HCT116 (cell line): ENCODE measurements around the gene HMCN1. TPM values are rescaled to one million over a fixed set of nuclear protein-coding genes. Genes with fewer than 3 reads are reported as not detected.

Experiments
- ATAC-seq: fragments of 200-7000 bp; cut with Tn5 transposase; 2 replicates; pipeline ENCODE4 v1.9.1; 2020; ENCODE audit warnings: mild to moderate bottlenecking, moderate library complexity
- BruUV-seq: library from RNA; stranded (reverse); fragments of 400-500 nt; replicated peaks from 2 replicates; lab custom pipeline; 2021; lab: Mats Ljungman, UMichigan
- CTCF ChIA-PET: fragments of 300-600 bp; sonication (Branson Sonifier 250); formaldehyde crosslinking; loops from one replicate; lab custom pipeline; 2021; ENCODE audit warnings: antibody characterized with exemption; lab: Charles Lee
- POLR2A ChIA-PET: fragments of 300-600, 350-600 bp; sonication (Branson Sonifier 250); formaldehyde crosslinking; loops from one replicate; lab custom pipeline; 2021; ENCODE audit warnings: antibody characterized with exemption; lab: Charles Lee
- RAD21 ChIA-PET, 2 experiments: fragments of 300-600 bp; sonication (Branson Sonifier 250); formaldehyde crosslinking; loops; one replicate each; lab custom pipeline; 2023; ENCODE audit warnings: low total read pairs in 2 of 2; ENCODE audit not compliant: uncharacterized antibody in 2 of 2, unreplicated experiment in 2 of 2, low non-redundant PET in 1 of 2; lab: Charles Lee
- DNase-seq: peaks from one replicate; pipeline ENCODE4 v3.0.0-alpha.2; 2010; ENCODE audit warnings: low read depth, low spot score
- H2AFZ ChIP-seq: fragments of 200-600 bp; shearing (Covaris generic), sonication (generic); 2 replicates; pipeline ENCODE4 v1.6.1; 2017; ENCODE audit warnings: low read depth, mixed run types, mixed read lengths, antibody characterized with exemption, low read length; ENCODE audit not compliant: poor library complexity, severe bottlenecking
- H3K27ac ChIP-seq: 2 replicates; pipeline ENCODE4 v1.5.1; 2012; ENCODE audit warnings: low read depth, low read length
- H3K27me3 ChIP-seq: fragments of 200-600 bp; sonication (generic); 2 replicates; pipeline ENCODE4 v1.6.1; 2016; ENCODE audit warnings: mixed run types, low read length, mixed read lengths; ENCODE audit not compliant: insufficient read depth
- H3K36me3 ChIP-seq, 2 experiments: fragments of 200-500 bp in 1 of 2; fragments of 200-600 bp in 1 of 2; sonication (Bioruptor generic) in 1 of 2; sonication (generic) in 1 of 2; 2 replicates each; pipeline versions ENCODE4 v1.5.1 to v1.6.1; 2014 to 2016; ENCODE audit warnings: low read length in 2 of 2, inconsistent platforms in 1 of 2, mixed read lengths in 1 of 2, mixed run types in 1 of 2; ENCODE audit not compliant: insufficient read depth in 2 of 2, control insufficient read depth in 1 of 2
- H3K4me1 ChIP-seq, 2 experiments: fragments of 200-600 bp in 1 of 2; sonication (generic) in 1 of 2; 2 replicates each; pipeline versions ENCODE4 v1.5.1 to v1.6.1; 2012 to 2017; ENCODE audit warnings: low read length in 2 of 2, inconsistent platforms in 1 of 2, mild to moderate bottlenecking in 1 of 2, mixed read lengths in 1 of 2, mixed run types in 1 of 2, moderate library complexity in 1 of 2; ENCODE audit not compliant: insufficient read depth in 2 of 2, control insufficient read depth in 1 of 2
- H3K4me2 ChIP-seq: fragments of 200-600 bp; sonication (generic); 2 replicates; pipeline ENCODE4 v1.6.1; 2017; ENCODE audit warnings: mixed run types, low read length, mixed read lengths
- H3K4me3 ChIP-seq, 2 experiments: fragments of 200-600 bp in 1 of 2; sonication (generic) in 1 of 2; replicated peaks in 1 of 2; 2 replicates each; pipeline ENCODE4 v1.5.1; 2011 to 2016; ENCODE audit warnings: low read length in 2 of 2, control low read depth in 1 of 2, low read depth in 1 of 2, mild to moderate bottlenecking in 1 of 2, mixed read lengths in 1 of 2, mixed run types in 1 of 2
- H3K79me2 ChIP-seq: fragments of 200-600 bp; sonication (generic); 2 replicates; pipeline ENCODE4 v1.6.1; 2017; ENCODE audit warnings: mild to moderate bottlenecking, mixed run types, low read length, moderate library complexity, mixed read lengths; ENCODE audit not compliant: insufficient read depth
- H3K9ac ChIP-seq: fragments of 200-600 bp; sonication (generic); 2 replicates; pipeline ENCODE4 v1.6.1; 2016; ENCODE audit warnings: low read length, mixed read lengths
- H3K9me2 ChIP-seq: fragments of 200-600 bp; sonication (generic), shearing (Covaris generic); 2 replicates; pipeline ENCODE4 v1.6.1; 2017; ENCODE audit warnings: mixed run types, mild to moderate bottlenecking, moderate library complexity; ENCODE audit not compliant: insufficient read depth
- H3K9me3 ChIP-seq, 2 experiments: fragments of 200-500 bp in 1 of 2; fragments of 200-600 bp in 1 of 2; sonication (Bioruptor generic) in 1 of 2; sonication (generic) in 1 of 2; 2 replicates each; pipeline ENCODE4 v1.6.1; 2014 to 2017; ENCODE audit warnings: low read length in 2 of 2, mixed read lengths in 2 of 2, inconsistent platforms in 1 of 2, low read depth in 1 of 2, mild to moderate bottlenecking in 1 of 2, mixed run types in 1 of 2, moderate library complexity in 1 of 2; ENCODE audit not compliant: control insufficient read depth in 1 of 2, insufficient read depth in 1 of 2
- H4K20me1 ChIP-seq: fragments of 200-600 bp; sonication (generic), shearing (Covaris generic); 2 replicates; pipeline ENCODE4 v1.6.1; 2017; ENCODE audit warnings: mixed run types, mild to moderate bottlenecking, moderate library complexity; ENCODE audit not compliant: insufficient read depth
- ATF3 ChIP-seq: IDR thresholded peaks from 2 replicates; pipeline ENCODE4 v1.6.1; 2012
- CBX3 ChIP-seq: IDR thresholded peaks from 2 replicates; pipeline ENCODE4 v1.6.1; 2012; ENCODE audit warnings: low read depth
- CEBPB ChIP-seq: IDR thresholded peaks from 2 replicates; pipeline ENCODE4 v1.6.1; 2012; ENCODE audit warnings: low read depth
- ELF1 ChIP-seq: IDR thresholded peaks from 2 replicates; pipeline ENCODE4 v1.6.1; 2012; ENCODE audit warnings: low read depth, borderline replicate concordance
- RAD21 ChIP-seq: IDR thresholded peaks from 2 replicates; pipeline ENCODE4 v1.6.1; 2012; ENCODE audit warnings: low read depth, mild to moderate bottlenecking
- SIN3A ChIP-seq: IDR thresholded peaks from 2 replicates; pipeline ENCODE4 v1.6.1; 2012; ENCODE audit warnings: low read depth
- SP1 ChIP-seq: IDR thresholded peaks from 2 replicates; pipeline ENCODE4 v1.6.1; 2012; ENCODE audit warnings: low read depth
- TCF7L2 ChIP-seq: IDR thresholded peaks from 2 replicates; pipeline ENCODE4 v1.7.0; 2011; ENCODE audit warnings: borderline replicate concordance, inconsistent platforms; ENCODE audit not compliant: insufficient read depth, insufficient read length; ENCODE audit errors: extremely low read depth
- YY1 ChIP-seq: IDR thresholded peaks from 2 replicates; pipeline ENCODE4 v1.6.1; 2011; ENCODE audit warnings: low read length, low read depth, moderate library complexity, mild to moderate bottlenecking; ENCODE audit not compliant: insufficient replicate concordance; ENCODE audit errors: extremely low read depth
- ZNF274 ChIP-seq: fragments of 200-500 bp; sonication (Bioruptor generic); IDR thresholded peaks from 2 replicates; pipeline ENCODE4 v1.6.1; 2014; ENCODE audit warnings: mild to moderate bottlenecking, low read depth, low read length, inconsistent platforms
- intact Hi-C: fragments of 100-400 bp; cut with micrococcal nuclease; formaldehyde crosslinking; loops from 2 replicates; pipeline ENCODE4 v1.10.0; 2022
- total RNA-seq: library from RNA; stranded (reverse); gene quantifications from one replicate; pipeline ENCODE4 v1.2.1, GENCODE V29; 2021; ENCODE audit not compliant: unreplicated experiment
- TF ChIP-seq, protein P1 (sequence below): IDR thresholded peaks from 2 replicates; pipeline ENCODE4 v1.6.1; 2012
- TF ChIP-seq, protein P2 (sequence below), 3 experiments: fragments of 200-600 bp in 1 of 3; sonication (generic) in 1 of 3; IDR thresholded peaks in 2 of 3; conservative IDR thresholded peaks in 1 of 3; 2 replicates each; pipeline ENCODE4 v1.5.1; 2012 to 2017; ENCODE audit warnings: low read depth in 2 of 3, low read length in 2 of 3, antibody characterized with exemption in 1 of 3, borderline replicate concordance in 1 of 3, control low read depth in 1 of 3, mild to moderate bottlenecking in 1 of 3, mixed read lengths in 1 of 3, mixed run types in 1 of 3, moderate library complexity in 1 of 3; ENCODE audit not compliant: insufficient read depth in 1 of 3
- TF ChIP-seq, protein P3 (sequence below): IDR thresholded peaks from 2 replicates; pipeline ENCODE4 v1.6.1; 2012; ENCODE audit warnings: low read depth

HMCN1 gene
- total RNA-seq, 1 experiment from 2014 or later: 0.59 TPM

GRCh38 chr1:185739967-185740366, 5.8 kb downstream of the HMCN1 start:
- H3K4me2 ChIP-seq: no peak overlapping the region
- H3K9me2 ChIP-seq: no peaks in the 10 kb centered on the region
- H3K27me3 ChIP-seq: no peaks in the 10 kb centered on the region
- no peak overlapping the region for H3K4me3 ChIP-seq
- 0 out of 4 replicates have a peak, but pooled peaks cover 0 to 3% of the 10 kb centered on the region in 2 experiments for H3K4me1 ChIP-seq
- H3K79me2 ChIP-seq: no peaks in the 10 kb centered on the region
- ATAC-seq (no peak), DNase-seq (no peak)
- no peaks in the 10 kb centered on the region for H3K9me3 ChIP-seq
- ChIA-PET CTCF (no interaction called here), RAD21 (no interaction called here), POLR2A (no interaction called here)
- no peak overlapping the region for H3K9ac ChIP-seq
- H3K27ac ChIP-seq: no peak overlapping the region
- H2AFZ ChIP-seq: no peak overlapping the region
- H3K36me3 ChIP-seq: no peaks in the 10 kb centered on the region
- no TSS peak for BruUV-seq
- TF ChIP-seq, protein P1, sequence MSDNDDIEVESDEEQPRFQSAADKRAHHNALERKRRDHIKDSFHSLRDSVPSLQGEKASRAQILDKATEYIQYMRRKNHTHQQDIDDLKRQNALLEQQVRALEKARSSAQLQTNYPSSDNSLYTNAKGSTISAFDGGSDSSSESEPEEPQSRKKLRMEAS: no peak
- TF ChIP-seq ATF3: no peak
- TF ChIP-seq SP1: no peak
- no peak for TF ChIP-seq SIN3A
- no peak for TF ChIP-seq ELF1
- no peak for TF ChIP-seq TCF7L2
- no peak for TF ChIP-seq RAD21
- TF ChIP-seq, protein P2, sequence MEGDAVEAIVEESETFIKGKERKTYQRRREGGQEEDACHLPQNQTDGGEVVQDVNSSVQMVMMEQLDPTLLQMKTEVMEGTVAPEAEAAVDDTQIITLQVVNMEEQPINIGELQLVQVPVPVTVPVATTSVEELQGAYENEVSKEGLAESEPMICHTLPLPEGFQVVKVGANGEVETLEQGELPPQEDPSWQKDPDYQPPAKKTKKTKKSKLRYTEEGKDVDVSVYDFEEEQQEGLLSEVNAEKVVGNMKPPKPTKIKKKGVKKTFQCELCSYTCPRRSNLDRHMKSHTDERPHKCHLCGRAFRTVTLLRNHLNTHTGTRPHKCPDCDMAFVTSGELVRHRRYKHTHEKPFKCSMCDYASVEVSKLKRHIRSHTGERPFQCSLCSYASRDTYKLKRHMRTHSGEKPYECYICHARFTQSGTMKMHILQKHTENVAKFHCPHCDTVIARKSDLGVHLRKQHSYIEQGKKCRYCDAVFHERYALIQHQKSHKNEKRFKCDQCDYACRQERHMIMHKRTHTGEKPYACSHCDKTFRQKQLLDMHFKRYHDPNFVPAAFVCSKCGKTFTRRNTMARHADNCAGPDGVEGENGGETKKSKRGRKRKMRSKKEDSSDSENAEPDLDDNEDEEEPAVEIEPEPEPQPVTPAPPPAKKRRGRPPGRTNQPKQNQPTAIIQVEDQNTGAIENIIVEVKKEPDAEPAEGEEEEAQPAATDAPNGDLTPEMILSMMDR (IDR thresholded peaks at IDR 0.05 in 2 of 3, conservative IDR thresholded peaks at IDR 0.05 in 1 of 3; ENCODE audit: borderline replicate concordance in 1 of 3, insufficient read depth in 1 of 3, low read depth in 2 of 3, low read length in 2 of 3): no peak
- TF ChIP-seq YY1: no peak
- TF ChIP-seq, protein P3, sequence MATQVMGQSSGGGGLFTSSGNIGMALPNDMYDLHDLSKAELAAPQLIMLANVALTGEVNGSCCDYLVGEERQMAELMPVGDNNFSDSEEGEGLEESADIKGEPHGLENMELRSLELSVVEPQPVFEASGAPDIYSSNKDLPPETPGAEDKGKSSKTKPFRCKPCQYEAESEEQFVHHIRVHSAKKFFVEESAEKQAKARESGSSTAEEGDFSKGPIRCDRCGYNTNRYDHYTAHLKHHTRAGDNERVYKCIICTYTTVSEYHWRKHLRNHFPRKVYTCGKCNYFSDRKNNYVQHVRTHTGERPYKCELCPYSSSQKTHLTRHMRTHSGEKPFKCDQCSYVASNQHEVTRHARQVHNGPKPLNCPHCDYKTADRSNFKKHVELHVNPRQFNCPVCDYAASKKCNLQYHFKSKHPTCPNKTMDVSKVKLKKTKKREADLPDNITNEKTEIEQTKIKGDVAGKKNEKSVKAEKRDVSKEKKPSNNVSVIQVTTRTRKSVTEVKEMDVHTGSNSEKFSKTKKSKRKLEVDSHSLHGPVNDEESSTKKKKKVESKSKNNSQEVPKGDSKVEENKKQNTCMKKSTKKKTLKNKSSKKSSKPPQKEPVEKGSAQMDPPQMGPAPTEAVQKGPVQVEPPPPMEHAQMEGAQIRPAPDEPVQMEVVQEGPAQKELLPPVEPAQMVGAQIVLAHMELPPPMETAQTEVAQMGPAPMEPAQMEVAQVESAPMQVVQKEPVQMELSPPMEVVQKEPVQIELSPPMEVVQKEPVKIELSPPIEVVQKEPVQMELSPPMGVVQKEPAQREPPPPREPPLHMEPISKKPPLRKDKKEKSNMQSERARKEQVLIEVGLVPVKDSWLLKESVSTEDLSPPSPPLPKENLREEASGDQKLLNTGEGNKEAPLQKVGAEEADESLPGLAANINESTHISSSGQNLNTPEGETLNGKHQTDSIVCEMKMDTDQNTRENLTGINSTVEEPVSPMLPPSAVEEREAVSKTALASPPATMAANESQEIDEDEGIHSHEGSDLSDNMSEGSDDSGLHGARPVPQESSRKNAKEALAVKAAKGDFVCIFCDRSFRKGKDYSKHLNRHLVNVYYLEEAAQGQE: no peak
- TF ChIP-seq CBX3: no peak
- TF ChIP-seq CEBPB: no peak
- TF ChIP-seq ZNF274: no peak
- intact Hi-C loops: no loop called here
- no peaks in the 10 kb centered on the region for H4K20me1 ChIP-seq
